ENCODE results near the gene PLEKHG3. TPM values are rescaled to one million over a fixed set of nuclear protein-coding genes. Genes with fewer than 3 reads are reported as not detected.
"Not testable (repeated sequence)": the region's sequence is repeated elsewhere in the genome, so short reads cannot be mapped to it uniquely, and the experiment has no call there.

Gene PLEKHG3
- total RNA-seq (2014; rRNA removed; shearing (Covaris generic); ENCODE audit: low replicate concordance), result 20.2 and 24.1 TPM in 2 replicates

GRCh38 chr14:64704143-64704742 is at the start of gene PLEKHG3:
PLEKHG3 (plus strand) TSS chr14:64704424; CDS start chr14:64727632, 23,208 bp downstream.
- DNase-seq, result peak; percentile 87
- H3K4me3 ChIP-seq, result peak within 1 kb of the TSS; percentile 81
- no peaks in the 10 kb centered on the region for H3K9me3 ChIP-seq
- no peaks in the 10 kb centered on the region; the same call in 1 of the 2 replicates for H3K36me3 ChIP-seq
- no peaks in the 10 kb centered on the region for H3K27me3 ChIP-seq

- H3K36me3 ChIP-seq, result no peaks in the 10 kb centered on the region
- H3K9me3 ChIP-seq, result no peaks in the 10 kb centered on the region
- H3K4me3 ChIP-seq, result no peak overlapping the region
- no peaks in the 10 kb centered on the region for H3K27me3 ChIP-seq
- DNase-seq, result no peak
Observed at GRCh38 chr14:64654901-64655300, 49.3 kb upstream of the PLEKHG3 start.

- H3K4me3 ChIP-seq, result no peak overlapping the region
- H3K27me3 ChIP-seq, result no peaks in the 10 kb centered on the region
- H3K9me3 ChIP-seq, result no peaks in the 10 kb centered on the region
- DNase-seq, result peak; percentile 48
- H3K36me3 ChIP-seq, result no peaks in the 10 kb centered on the region
Observed at GRCh38 chr14:64656986-64657385, 47.2 kb upstream of the PLEKHG3 start.

GRCh38 chr14:64658201-64658600 is 46.0 kb upstream of the PLEKHG3 start:
- no peak overlapping the region for H3K4me3 ChIP-seq
- no peaks in the 10 kb centered on the region for H3K9me3 ChIP-seq
- DNase-seq, result no peak
- no peaks in the 10 kb centered on the region for H3K27me3 ChIP-seq
- H3K36me3 ChIP-seq, result no peaks in the 10 kb centered on the region

- H3K9me3 ChIP-seq, H3K27me3 ChIP-seq, H3K36me3 ChIP-seq, H3K4me3 ChIP-seq, DNase-seq: not testable (repeated sequence)
Observed at GRCh38 chr14:64658700-64659264, 45.4 kb upstream of the PLEKHG3 start.

- H3K36me3 ChIP-seq, result no peaks in the 10 kb centered on the region
- no peaks in the 10 kb centered on the region for H3K27me3 ChIP-seq
- no peak for DNase-seq
- H3K4me3 ChIP-seq, result no peak overlapping the region
- no peaks in the 10 kb centered on the region for H3K9me3 ChIP-seq
Observed at GRCh38 chr14:64659366-64659765, 44.9 kb upstream of the PLEKHG3 start.

- no peak overlapping the region for H3K4me3 ChIP-seq
- DNase-seq, result no peak
- H3K9me3 ChIP-seq, result no peaks in the 10 kb centered on the region
- H3K36me3 ChIP-seq, result no peaks in the 10 kb centered on the region
- no peaks in the 10 kb centered on the region for H3K27me3 ChIP-seq
Observed at GRCh38 chr14:64663174-64663573, 41.0 kb upstream of the PLEKHG3 start.

- H3K4me3 ChIP-seq, result no peak overlapping the region
- no peaks in the 10 kb centered on the region for H3K9me3 ChIP-seq
- no peak for DNase-seq
- no peaks in the 10 kb centered on the region for H3K27me3 ChIP-seq
- H3K36me3 ChIP-seq, result no peaks in the 10 kb centered on the region
Observed at GRCh38 chr14:64671591-64671990, 32.6 kb upstream of the PLEKHG3 start.

GRCh38 chr14:64673316-64673715 is 30.9 kb upstream of the PLEKHG3 start:
- H3K36me3 ChIP-seq, result no peaks in the 10 kb centered on the region
- DNase-seq, result no peak
- no peak overlapping the region for H3K4me3 ChIP-seq
- no peaks in the 10 kb centered on the region for H3K9me3 ChIP-seq
- H3K27me3 ChIP-seq, result no peaks in the 10 kb centered on the region

- no peaks in the 10 kb centered on the region for H3K27me3 ChIP-seq
- no peaks in the 10 kb centered on the region for H3K9me3 ChIP-seq
- no peak overlapping the region for H3K4me3 ChIP-seq
- no peak for DNase-seq
- no peaks in the 10 kb centered on the region for H3K36me3 ChIP-seq
Observed at GRCh38 chr14:64673748-64674147, 30.5 kb upstream of the PLEKHG3 start.

GRCh38 chr14:64674829-64675228 is 29.4 kb upstream of the PLEKHG3 start:
- no peaks in the 10 kb centered on the region for H3K27me3 ChIP-seq
- H3K4me3 ChIP-seq, result no peak overlapping the region

GRCh38 chr14:64675312-64675711 is 28.9 kb upstream of the PLEKHG3 start:
- no peaks in the 10 kb centered on the region for H3K27me3 ChIP-seq
- H3K36me3 ChIP-seq, result no peaks in the 10 kb centered on the region
- no peak for DNase-seq
- no peak overlapping the region for H3K4me3 ChIP-seq
- H3K9me3 ChIP-seq, result no peaks in the 10 kb centered on the region

More at GRCh38 chr14:64674829-64675228, 29.4 kb upstream of the PLEKHG3 start:
- Histone ChIP-seq H3K36me3 (no peaks in the 10 kb centered on the region), H3K9me3 (no peaks in the 10 kb centered on the region)
- no peak for DNase-seq

GRCh38 chr14:64676410-64677008 is 27.7 kb upstream of the PLEKHG3 start:
- Histone ChIP-seq H3K9me3 (no peaks in the 10 kb centered on the region), H3K27me3 (no peaks in the 10 kb centered on the region), H3K36me3 (no peaks in the 10 kb centered on the region), H3K4me3 (no peak overlapping the region)
- DNase-seq, result no peak

- no peaks in the 10 kb centered on the region for H3K9me3 ChIP-seq
- H3K36me3 ChIP-seq, result no peaks in the 10 kb centered on the region
- no peaks in the 10 kb centered on the region for H3K27me3 ChIP-seq
- peak; percentile 92 for DNase-seq
- H3K4me3 ChIP-seq, result no peak overlapping the region
Observed at GRCh38 chr14:64680013-64680713, 24.1 kb upstream of the PLEKHG3 start.

- H3K36me3 ChIP-seq, result no peaks in the 10 kb centered on the region
- H3K4me3 ChIP-seq, result no peak overlapping the region
- H3K9me3 ChIP-seq, result no peaks in the 10 kb centered on the region
- no peaks in the 10 kb centered on the region for H3K27me3 ChIP-seq
- no peak for DNase-seq
Observed at GRCh38 chr14:64680714-64681065, 23.5 kb upstream of the PLEKHG3 start.

- no peak overlapping the region for H3K4me3 ChIP-seq
- H3K27me3 ChIP-seq, result no peaks in the 10 kb centered on the region
- no peaks in the 10 kb centered on the region for H3K9me3 ChIP-seq
- H3K36me3 ChIP-seq, result no peaks in the 10 kb centered on the region
- DNase-seq, result peak; percentile 96
Observed at GRCh38 chr14:64681796-64682710, 22.2 kb upstream of the PLEKHG3 start.

GRCh38 chr14:64682843-64683242 is 21.4 kb upstream of the PLEKHG3 start:
- no peaks in the 10 kb centered on the region for H3K9me3 ChIP-seq
- no peaks in the 10 kb centered on the region for H3K36me3 ChIP-seq
- no peak overlapping the region for H3K4me3 ChIP-seq

More at GRCh38 chr14:64682843-64683242, 21.4 kb upstream of the PLEKHG3 start:
- DNase-seq, result no peak
- no peaks in the 10 kb centered on the region for H3K27me3 ChIP-seq

Measured in MG63 (cell line).